Thoracic aorta (tissue), 2 donors: ENCODE results near the gene VWA3B. TPM values are rescaled to one million over a fixed set of nuclear protein-coding genes. Genes with fewer than 3 reads are reported as not detected.

Experiments
- ATAC-seq: fragments of 150-250 bp; one replicate; pipeline ENCODE4 v1.8.0; 2017; ENCODE audit warnings: low read depth; ENCODE audit not compliant: insufficient number of reproducible peaks, low FRiP score
- DNase-seq: peaks from one replicate; pipeline ENCODE4 v3.0.0-alpha.2; 2020; ENCODE audit warnings: low spot score
- H3K27ac ChIP-seq, 2 donors: fragments of 200-600 bp; sonication (generic); 1 replicate in 1 of 2; 2 replicates in 1 of 2; pipeline ENCODE4 v1.5.1; 2016; ENCODE audit warnings: mild to moderate bottlenecking in 2 of 2, moderate library complexity in 2 of 2
- H3K27me3 ChIP-seq: fragments of 200-600 bp; sonication (generic); replicated peaks from 2 replicates; pipeline ENCODE4 v1.6.0; 2016; ENCODE audit warnings: mild to moderate bottlenecking; ENCODE audit not compliant: insufficient read depth
- H3K36me3 ChIP-seq: fragments of 200-600 bp; sonication (generic); one replicate; pipeline ENCODE4 v1.5.1; 2016
- H3K4me1 ChIP-seq, 2 donors: fragments of 200-600 bp; sonication (generic); 1 replicate in 1 of 2; 2 replicates in 1 of 2; pipeline versions ENCODE4 v1.5.1 to v1.6.0; 2016; ENCODE audit warnings: low read depth in 2 of 2, mild to moderate bottlenecking in 1 of 2; ENCODE audit not compliant: control insufficient read depth in 1 of 2
- H3K4me3 ChIP-seq: fragments of 200-600 bp; sonication (generic); 2 replicates; pipeline ENCODE4 v1.5.1; 2016; ENCODE audit warnings: mild to moderate bottlenecking
- H3K9me3 ChIP-seq: fragments of 200-600 bp; sonication (generic); 2 replicates; pipeline ENCODE4 v1.5.1; 2016
- total RNA-seq, 2 donors: library from RNA; depleted of rRNA; stranded (reverse); fragments of >200 nt; gene quantifications; one replicate each; pipeline versions ENCODE4 v1.1.0 to v1.2.3, GENCODE V29; 2016
- TF ChIP-seq, protein P1 (sequence below): fragments of 200-600 bp; sonication (generic); IDR thresholded peaks from one replicate; pipeline ENCODE4 v1.5.1; 2019; ENCODE audit warnings: antibody characterized with exemption

VWA3B gene
- total RNA-seq, 2 donors from 2014 or later: 0.27 TPM; not detected in 1

DNA sequence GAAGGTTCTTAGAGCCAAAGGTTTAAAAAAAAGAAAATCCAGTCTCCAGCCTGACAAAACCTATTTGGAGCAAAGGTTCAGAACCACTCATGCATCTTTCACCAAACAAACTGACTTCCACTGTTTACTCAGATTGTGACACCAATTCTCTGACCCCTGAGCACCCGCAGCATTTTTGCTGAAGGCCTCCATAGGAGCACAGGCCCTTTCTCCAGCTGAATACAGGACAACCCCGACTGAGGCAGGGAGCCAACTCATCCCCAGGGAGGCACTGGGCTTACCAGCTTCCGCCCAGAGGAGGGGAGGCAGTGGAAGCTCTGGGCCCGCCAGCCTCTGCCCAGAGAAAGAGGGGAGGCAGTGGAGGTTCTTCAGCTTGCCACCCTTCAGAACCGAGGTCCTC, 208.3 kb downstream of the VWA3B start:
- H3K4me3 ChIP-seq: no peak overlapping the region
- H3K27me3 ChIP-seq: no peaks in the 10 kb centered on the region
- no peak for DNase-seq
- TF ChIP-seq, protein P1, sequence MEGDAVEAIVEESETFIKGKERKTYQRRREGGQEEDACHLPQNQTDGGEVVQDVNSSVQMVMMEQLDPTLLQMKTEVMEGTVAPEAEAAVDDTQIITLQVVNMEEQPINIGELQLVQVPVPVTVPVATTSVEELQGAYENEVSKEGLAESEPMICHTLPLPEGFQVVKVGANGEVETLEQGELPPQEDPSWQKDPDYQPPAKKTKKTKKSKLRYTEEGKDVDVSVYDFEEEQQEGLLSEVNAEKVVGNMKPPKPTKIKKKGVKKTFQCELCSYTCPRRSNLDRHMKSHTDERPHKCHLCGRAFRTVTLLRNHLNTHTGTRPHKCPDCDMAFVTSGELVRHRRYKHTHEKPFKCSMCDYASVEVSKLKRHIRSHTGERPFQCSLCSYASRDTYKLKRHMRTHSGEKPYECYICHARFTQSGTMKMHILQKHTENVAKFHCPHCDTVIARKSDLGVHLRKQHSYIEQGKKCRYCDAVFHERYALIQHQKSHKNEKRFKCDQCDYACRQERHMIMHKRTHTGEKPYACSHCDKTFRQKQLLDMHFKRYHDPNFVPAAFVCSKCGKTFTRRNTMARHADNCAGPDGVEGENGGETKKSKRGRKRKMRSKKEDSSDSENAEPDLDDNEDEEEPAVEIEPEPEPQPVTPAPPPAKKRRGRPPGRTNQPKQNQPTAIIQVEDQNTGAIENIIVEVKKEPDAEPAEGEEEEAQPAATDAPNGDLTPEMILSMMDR: no peak
- no peaks in the 10 kb centered on the region for H3K4me1 ChIP-seq
- no peaks in the 10 kb centered on the region for H3K9me3 ChIP-seq
- no peak overlapping the region for H3K27ac ChIP-seq
- ATAC-seq: no peak
- H3K36me3 ChIP-seq: no peaks in the 10 kb centered on the region

DNA sequence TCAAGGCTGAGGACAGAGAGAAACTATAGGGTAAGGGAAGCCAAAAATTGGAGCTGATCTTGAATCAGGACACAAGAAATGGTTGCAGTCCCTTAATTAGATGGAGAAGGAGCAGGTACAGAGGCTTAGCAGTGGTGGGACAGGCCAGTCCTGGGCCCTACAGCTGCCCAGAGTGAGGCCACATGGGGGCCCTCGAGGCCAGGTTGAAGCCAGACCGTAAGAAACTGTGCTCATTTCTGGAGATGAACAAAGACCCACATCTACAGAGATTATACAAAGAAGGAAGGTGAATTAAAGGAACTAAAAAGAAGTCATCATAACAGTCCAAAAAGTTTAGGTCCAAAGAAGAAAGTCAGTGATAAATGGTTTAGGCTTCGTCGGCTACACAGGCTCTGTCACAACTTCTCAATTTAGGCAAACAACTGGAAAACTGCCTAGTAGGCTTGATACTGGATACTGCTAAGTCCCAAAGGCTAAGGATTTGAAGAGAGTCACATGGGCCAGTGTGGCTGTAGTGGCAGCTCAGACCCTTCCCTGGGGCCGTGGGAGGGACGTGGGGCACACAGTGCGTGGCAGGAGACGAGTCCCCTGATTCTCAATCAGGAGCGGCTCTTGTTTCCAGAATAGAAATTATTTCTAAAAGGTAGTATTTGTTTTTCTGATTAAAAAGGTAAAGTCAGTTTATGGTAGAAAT, 208.9 kb downstream of the VWA3B start:
- ATAC-seq (no peak), DNase-seq (no peak)
- no peaks in the 10 kb centered on the region for H3K9me3 ChIP-seq
- no peaks in the 10 kb centered on the region for H3K36me3 ChIP-seq
- no peak overlapping the region for H3K27ac ChIP-seq
- no peaks in the 10 kb centered on the region for H3K4me1 ChIP-seq
- no peak overlapping the region for H3K4me3 ChIP-seq
- no peaks in the 10 kb centered on the region for H3K27me3 ChIP-seq
- TF ChIP-seq, protein P1: no peak

DNA sequence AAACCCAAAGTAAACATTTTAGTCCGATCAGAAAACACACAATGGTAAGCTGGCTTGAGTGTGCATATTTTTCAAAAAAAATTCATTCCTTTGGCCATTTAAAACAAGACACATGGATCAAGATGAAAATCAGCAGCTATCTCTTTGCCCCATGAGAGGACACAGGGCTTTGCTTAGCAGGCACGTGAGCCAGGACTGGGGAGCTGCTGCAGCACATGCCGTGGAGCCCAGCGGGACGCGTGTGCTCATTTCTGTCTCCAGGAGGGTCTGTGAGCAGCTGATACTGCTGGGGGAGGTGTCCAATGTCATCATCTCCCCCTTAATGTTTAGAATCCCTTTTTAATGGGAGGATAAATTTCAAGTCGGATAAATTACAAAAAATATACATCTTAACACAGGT, 209.5 kb downstream of the VWA3B start:
- no peak overlapping the region for H3K4me3 ChIP-seq
- no peaks in the 10 kb centered on the region for H3K9me3 ChIP-seq
- no peaks in the 10 kb centered on the region for H3K4me1 ChIP-seq
- TF ChIP-seq, protein P1: no peak
- DNase-seq (no peak), ATAC-seq (no peak)
- H3K36me3 ChIP-seq: no peaks in the 10 kb centered on the region
- H3K27me3 ChIP-seq: no peaks in the 10 kb centered on the region
- no peak overlapping the region for H3K27ac ChIP-seq

DNA sequence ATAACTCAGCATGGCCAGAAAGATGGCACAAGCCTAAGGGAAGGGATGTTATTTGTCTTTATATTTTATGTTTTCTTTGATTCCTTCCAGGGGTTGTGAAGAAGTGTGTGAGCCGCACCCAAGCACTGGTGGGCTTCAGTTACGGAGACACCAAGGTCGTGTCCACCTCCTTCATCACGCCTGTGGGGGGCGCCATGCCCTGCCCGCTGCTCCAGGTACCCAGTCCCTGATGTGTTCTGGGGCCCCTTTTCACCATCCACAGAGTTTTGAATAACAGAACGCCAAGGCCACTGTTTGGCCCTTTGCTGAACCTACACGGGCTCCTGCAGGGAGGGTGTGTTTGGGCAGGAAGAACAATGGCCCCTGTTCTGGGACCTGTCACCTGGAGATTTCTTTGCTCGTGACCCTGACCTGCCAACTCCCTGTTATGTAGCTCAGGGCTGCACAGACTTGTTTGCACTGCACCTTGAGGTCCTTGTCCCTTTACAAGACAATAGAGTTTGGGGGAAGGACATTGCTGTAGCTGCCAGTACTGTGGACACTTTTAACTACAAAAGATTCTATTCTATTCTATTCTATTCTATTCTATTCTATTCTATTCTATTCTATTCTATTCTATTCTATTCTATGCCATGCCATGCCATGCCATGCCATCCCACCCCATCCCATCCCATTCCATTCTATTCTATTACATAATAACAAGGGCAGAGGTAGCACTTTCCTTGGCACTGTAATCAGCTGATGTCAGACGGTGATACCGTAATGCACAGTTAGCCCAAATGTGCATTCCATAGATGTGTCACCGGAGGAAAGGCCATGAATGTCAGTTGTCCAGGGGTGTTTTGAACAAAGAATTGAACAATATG, 211.1 kb downstream of the VWA3B start:
- Histone ChIP-seq H3K36me3 (no peaks in the 10 kb centered on the region), H3K27ac (no peak overlapping the region), H3K4me1 (no peaks in the 10 kb centered on the region), H3K27me3 (no peaks in the 10 kb centered on the region), H3K9me3 (no peaks in the 10 kb centered on the region), H3K4me3 (no peak overlapping the region)
- ATAC-seq: no peak
- DNase-seq: no peak
- TF ChIP-seq, protein P1: no peak

DNA sequence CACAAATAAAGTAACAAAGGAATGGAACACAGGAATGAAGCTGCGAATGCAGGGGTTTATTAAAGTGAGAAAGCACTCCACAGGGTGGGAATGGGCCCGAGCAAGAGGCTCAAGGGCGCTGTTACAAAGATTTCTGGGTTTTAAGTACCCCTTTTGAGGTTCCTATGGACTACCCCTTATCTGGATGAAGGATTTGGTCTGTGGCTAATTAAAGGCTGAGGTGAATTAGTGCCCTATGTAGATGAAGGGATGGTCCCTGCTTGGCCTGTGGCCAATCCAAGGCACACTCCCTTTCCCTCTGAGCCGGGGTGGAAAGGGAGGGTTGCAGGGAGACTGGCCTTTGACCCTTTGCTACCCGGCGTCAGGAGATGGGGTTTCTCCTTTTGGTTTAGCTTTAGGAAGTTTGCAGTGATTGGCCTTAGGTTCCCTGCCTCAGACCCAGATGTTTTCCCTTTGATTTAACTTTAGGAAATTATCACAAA, 211.8 kb downstream of the VWA3B start:
- no peaks in the 10 kb centered on the region for H3K36me3 ChIP-seq
- H3K4me3 ChIP-seq: no peak overlapping the region
- H3K9me3 ChIP-seq: no peaks in the 10 kb centered on the region
- TF ChIP-seq, protein P1: no peak
- no peak overlapping the region for H3K27ac ChIP-seq
- ATAC-seq: no peak
- DNase-seq: no peak
- H3K4me1 ChIP-seq: no peaks in the 10 kb centered on the region
- no peaks in the 10 kb centered on the region for H3K27me3 ChIP-seq
